ENCODE measurements around the gene EPM2AIP1.

DNA sequence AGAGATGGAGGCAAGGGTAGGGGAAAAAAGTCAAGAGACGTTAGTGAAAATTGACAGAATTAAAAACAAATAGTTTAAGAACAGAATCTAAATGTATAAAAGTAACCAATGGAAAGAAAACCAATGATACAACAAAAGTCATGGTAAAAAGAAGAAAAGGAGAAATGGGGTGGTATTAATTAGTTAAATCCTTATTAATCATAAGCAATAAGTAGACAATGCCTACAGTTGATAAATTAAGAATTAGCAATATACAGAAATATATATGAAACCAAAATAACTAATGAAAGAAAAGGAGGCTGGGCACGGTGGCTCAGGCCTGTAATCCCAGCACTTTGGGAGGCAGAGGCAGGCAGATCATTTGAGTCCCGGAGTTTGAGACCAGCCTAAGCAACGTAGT lies 23.8 kb downstream of the EPM2AIP1 start:
- TF ChIP-seq POLR2A (IDR thresholded peaks at IDR 0.05) (no peak), CTCF (IDR thresholded peaks at IDR 0.05 in 8 of 11, conservative IDR thresholded peaks at IDR 0.05 in 3 of 11) (no peak), POLR2AphosphoS5 (IDR thresholded peaks at IDR 0.05) (no peak)

Data from spleen (tissue), 7 donors.